Measurements from ENCODE around the gene YPEL1. TPM values are rescaled to one million over a fixed set of nuclear protein-coding genes. Genes with fewer than 3 reads are reported as not detected.

Gene YPEL1
- total RNA-seq, 1 donor from 2014 or later: 11.5 TPM

DNA sequence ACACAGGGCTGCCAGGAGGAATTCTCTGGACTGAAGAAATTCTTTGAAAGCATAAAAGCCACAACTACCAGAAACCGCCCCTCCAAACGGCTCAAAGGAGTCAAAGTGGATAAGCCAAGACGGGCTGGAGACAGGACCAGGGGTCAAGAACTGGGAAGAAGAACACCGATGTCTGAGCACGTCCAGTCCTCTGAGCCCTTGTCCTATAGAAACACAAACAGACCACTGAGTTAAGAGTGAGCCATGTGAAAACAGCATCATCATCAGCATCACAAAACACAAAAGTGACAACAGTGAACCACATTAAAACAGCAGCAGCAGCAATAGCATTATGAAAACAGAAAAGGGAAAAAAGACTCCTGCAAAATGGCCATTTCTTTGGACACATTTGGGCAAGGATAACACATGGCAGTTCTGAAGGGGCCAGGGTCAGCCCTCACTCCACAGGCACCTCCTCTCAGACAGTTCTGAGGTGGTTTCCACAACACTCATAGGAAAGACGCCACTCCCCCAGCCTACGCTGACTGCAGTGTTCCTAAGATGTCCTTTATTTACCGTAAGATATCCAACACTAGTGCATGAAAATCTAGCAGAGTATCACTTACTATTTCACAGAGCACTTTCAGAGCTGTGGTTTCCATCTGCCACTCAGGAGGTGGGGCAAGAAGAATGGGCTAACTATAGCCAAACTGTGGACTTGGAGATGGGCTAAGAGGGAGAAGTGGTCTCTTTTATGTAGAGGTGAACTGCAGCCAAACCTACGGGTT lies 28.6 kb upstream of the YPEL1 start:
- Mint-ChIP-seq H3K9me3 (ENCODE audit: unreplicated experiment) (no peaks in the 10 kb centered on the region), H3K27ac (ENCODE audit: unreplicated experiment) (no peak overlapping the region), H3K4me3 (ENCODE audit: unreplicated experiment) (no peak overlapping the region), H3K36me3 (ENCODE audit: low read depth, unreplicated experiment) (peaks cover 40% of the 10 kb centered on the region), H3K4me1 (ENCODE audit: unreplicated experiment) (peaks cover 17% of the 10 kb centered on the region), H3K27me3 (ENCODE audit: unreplicated experiment) (peaks cover 4% of the 10 kb centered on the region)
- no peak for DNase-seq (ENCODE audit: low spot score)
- TF ChIP-seq, protein P1, sequence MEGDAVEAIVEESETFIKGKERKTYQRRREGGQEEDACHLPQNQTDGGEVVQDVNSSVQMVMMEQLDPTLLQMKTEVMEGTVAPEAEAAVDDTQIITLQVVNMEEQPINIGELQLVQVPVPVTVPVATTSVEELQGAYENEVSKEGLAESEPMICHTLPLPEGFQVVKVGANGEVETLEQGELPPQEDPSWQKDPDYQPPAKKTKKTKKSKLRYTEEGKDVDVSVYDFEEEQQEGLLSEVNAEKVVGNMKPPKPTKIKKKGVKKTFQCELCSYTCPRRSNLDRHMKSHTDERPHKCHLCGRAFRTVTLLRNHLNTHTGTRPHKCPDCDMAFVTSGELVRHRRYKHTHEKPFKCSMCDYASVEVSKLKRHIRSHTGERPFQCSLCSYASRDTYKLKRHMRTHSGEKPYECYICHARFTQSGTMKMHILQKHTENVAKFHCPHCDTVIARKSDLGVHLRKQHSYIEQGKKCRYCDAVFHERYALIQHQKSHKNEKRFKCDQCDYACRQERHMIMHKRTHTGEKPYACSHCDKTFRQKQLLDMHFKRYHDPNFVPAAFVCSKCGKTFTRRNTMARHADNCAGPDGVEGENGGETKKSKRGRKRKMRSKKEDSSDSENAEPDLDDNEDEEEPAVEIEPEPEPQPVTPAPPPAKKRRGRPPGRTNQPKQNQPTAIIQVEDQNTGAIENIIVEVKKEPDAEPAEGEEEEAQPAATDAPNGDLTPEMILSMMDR (IDR thresholded peaks at IDR 0.05; ENCODE audit: unreplicated experiment): no peak

DNA sequence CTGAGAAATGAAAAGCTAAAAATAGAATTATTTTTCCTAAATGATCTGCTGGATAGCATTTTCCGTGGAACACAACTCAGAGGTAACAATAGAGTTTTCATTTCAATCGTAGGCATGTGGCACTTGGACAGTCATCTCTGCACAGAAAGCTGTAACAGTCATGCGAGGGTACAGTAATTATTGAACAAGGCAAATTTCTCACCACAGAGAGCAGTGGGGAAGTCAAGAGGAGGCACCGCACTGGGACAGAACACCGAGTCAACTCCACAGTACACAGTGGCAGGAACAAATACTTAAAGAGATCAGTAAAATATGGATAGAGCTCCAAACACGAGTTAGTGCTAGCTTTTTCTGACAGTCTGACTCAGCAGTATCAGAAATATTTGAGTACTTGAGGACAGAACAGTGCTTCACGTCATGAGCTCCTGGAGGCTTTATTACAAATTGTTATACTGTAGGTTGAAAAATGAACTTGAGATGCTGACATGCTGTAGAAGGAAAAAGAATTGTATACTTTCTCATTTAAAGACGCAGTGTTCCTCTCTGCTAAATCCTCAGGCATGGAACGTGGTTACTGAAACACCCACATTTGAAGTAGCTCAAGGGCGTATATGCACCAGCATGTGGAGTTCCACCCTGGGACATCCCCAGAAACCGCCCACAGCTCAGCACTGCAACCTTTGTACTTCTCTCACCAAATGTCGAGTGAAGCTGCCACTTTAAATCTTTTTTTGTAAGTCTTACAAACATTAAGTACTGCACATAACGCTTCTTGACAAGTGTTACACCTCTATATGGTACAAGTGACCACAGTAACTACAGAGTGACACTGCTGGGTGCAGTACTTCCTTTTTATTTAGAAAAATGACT lies 27.4 kb upstream of the YPEL1 start:
- no peak overlapping the region for H3K27ac Mint-ChIP-seq (ENCODE audit: unreplicated experiment)
- DNase-seq (ENCODE audit: low spot score): no peak
- H3K4me3 Mint-ChIP-seq (ENCODE audit: unreplicated experiment): no peak overlapping the region
- H3K27me3 Mint-ChIP-seq (ENCODE audit: unreplicated experiment): peaks cover 7% of the 10 kb centered on the region
- peaks cover 22% of the 10 kb centered on the region for H3K4me1 Mint-ChIP-seq (ENCODE audit: unreplicated experiment)
- TF ChIP-seq, protein P1 (IDR thresholded peaks at IDR 0.05; ENCODE audit: unreplicated experiment): no peak
- H3K36me3 Mint-ChIP-seq (ENCODE audit: low read depth, unreplicated experiment): peaks cover 39% of the 10 kb centered on the region
- H3K9me3 Mint-ChIP-seq (ENCODE audit: unreplicated experiment): no peaks in the 10 kb centered on the region

DNA sequence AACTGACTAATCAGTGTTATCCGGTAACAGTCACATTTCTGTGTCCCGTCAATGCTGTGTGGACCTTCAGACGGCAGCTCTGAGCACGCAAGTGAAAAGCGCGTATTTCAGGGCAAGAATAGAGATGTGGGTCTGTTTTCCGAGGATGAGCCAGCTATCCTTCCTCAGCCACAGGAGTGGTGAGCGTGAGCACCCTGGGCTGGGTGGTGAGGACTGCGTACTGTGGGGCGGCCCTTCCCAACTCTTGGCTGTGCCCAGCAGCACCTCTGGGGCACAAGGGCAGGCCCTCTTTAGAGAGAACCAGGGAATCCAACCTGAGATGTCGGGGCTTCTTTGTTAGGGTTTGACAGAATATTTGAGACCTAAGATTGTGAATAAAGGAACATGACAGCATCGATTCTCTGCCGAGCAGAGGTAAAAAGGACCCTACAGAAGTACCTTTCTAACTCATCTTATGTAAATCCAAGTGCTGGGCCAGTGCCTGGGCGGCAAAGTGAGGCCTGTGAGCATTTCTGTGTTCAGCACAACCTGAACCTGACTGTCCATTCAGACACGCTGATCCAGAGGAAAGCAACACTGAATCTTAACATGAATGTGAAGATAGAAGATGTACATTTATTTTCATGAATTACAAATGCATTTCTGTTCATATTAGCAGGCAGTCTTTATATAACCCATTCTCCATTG lies 26.5 kb upstream of the YPEL1 start:
- Mint-ChIP-seq H3K27ac (ENCODE audit: unreplicated experiment) (no peak overlapping the region), H3K9me3 (ENCODE audit: unreplicated experiment) (no peaks in the 10 kb centered on the region), H3K4me1 (ENCODE audit: unreplicated experiment) (peaks cover 15% of the 10 kb centered on the region), H3K36me3 (ENCODE audit: low read depth, unreplicated experiment) (peaks cover 33% of the 10 kb centered on the region), H3K4me3 (ENCODE audit: unreplicated experiment) (no peak overlapping the region), H3K27me3 (ENCODE audit: unreplicated experiment) (peaks cover 7% of the 10 kb centered on the region)
- no peak for DNase-seq (ENCODE audit: low spot score)
- TF ChIP-seq, protein P1 (IDR thresholded peaks at IDR 0.05; ENCODE audit: unreplicated experiment): no peak

DNA sequence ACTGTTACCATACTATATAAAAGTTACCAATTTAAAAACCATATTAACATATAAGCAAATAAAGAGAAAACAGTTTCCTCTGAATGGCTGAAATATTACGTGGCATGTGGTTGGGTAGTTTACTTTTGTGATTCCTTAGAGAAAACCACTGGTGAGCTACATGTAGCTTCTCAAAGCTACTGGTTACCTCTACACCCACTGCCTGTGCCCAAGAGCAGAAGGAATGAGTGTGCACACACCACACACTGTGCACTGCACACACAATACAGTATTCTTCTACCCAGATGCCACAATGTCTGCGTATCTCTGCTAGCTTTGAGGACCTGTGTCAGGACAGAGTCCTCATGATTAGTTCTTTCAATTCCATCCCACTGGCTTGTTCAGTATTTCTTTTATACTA lies 25.5 kb upstream of the YPEL1 start:
- Mint-ChIP-seq H3K9me3 (ENCODE audit: unreplicated experiment) (no peaks in the 10 kb centered on the region), H3K27me3 (ENCODE audit: unreplicated experiment) (peaks cover 7% of the 10 kb centered on the region)

More for the DNA sequence above, 25.5 kb upstream of the YPEL1 start:
- TF ChIP-seq, protein P1 (IDR thresholded peaks at IDR 0.05; ENCODE audit: unreplicated experiment): no peak
- peaks cover 9% of the 10 kb centered on the region for H3K4me1 Mint-ChIP-seq (ENCODE audit: unreplicated experiment)
- H3K36me3 Mint-ChIP-seq (ENCODE audit: low read depth, unreplicated experiment): peaks cover 33% of the 10 kb centered on the region
- H3K4me3 Mint-ChIP-seq (ENCODE audit: unreplicated experiment): no peak overlapping the region
- H3K27ac Mint-ChIP-seq (ENCODE audit: unreplicated experiment): no peak overlapping the region
- no peak for DNase-seq (ENCODE audit: low spot score)
